ENCODE data around the gene COL6A5.

The COL6A5 gene

DNA sequence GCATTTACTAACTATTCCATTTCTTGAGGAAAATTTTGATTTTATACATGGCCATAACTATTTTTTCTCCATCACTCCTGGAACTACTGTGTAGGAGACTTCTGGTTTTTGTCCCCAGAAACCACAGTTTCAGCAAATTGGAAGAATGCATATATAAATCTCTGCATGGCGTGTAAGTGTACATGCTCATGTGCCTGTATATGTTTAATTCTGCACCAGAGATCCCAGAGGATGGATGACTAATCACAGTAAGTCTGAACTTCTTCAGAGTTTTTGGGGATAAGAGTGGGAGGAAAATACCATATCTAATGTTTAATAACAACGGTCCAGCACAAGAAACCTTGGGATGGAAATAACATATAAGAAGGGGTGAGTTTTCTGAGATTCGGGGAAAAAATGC, 160.6 kb downstream of the COL6A5 start:
- no peak for TF ChIP-seq CTCF (conservative IDR thresholded peaks at IDR 0.05)
- no peak overlapping the region for H3K27ac ChIP-seq

- no peak for TF ChIP-seq CTCF (conservative IDR thresholded peaks at IDR 0.05)
- no peak overlapping the region for H3K27ac ChIP-seq
These were observed 162.3 kb downstream of the COL6A5 start for GRCh38 chr3:130507746-130508145.

DNA sequence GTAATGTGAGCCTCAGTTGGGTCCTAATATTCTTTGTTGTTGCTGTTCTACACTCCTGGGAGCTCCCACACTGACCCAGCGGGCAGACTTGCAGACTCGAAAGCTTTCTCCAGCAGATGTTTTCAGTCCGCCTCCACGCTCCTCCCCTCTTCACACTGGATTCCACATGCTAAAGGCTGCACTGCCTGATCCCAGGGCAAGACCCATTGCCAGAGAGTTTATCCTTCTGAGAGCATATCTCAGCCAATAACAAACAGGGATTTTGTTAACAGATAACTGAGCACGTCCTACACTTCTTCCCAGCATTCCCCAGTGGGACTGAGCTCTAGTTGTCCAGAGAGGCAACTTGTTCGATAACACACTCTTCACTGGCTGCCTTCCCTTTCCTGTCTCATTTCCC, 163.5 kb downstream of the COL6A5 start:
- no peak overlapping the region for H3K27ac ChIP-seq
- TF ChIP-seq CTCF (conservative IDR thresholded peaks at IDR 0.05) = no peak

DNA sequence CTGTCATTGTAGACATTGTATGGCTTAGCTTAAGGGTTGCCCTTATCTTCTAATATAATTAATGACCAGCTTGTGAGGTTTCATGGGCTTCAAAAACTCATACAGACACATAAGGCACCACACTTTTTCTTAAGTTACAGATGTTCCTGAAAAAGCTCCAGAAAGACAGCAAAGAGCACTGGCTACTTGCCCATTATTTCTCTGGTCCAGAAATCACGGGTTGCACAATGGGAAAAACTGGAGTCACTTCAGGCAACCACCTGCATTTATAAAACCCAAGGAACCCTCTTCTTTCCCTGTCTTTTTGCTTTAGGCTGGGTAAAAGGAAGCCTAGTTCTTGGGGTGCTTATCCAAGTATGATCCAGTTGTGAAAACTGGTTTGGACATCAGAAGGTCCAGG, 169.2 kb downstream of the COL6A5 start:
- no peak overlapping the region for H3K27ac ChIP-seq
- no peak for TF ChIP-seq CTCF (conservative IDR thresholded peaks at IDR 0.05)

- H3K27ac ChIP-seq = no peak overlapping the region
- TF ChIP-seq CTCF (conservative IDR thresholded peaks at IDR 0.05) = no peak
These were observed 170.3 kb downstream of the COL6A5 start for GRCh38 chr3:130515755-130516154.

- H3K27ac ChIP-seq = no peak within 1 kb of the TSS
- TF ChIP-seq CTCF (conservative IDR thresholded peaks at IDR 0.05) = no peak
These were observed 171.4 kb downstream of the COL6A5 start, which contains the start of gene COL6A6 for GRCh38 chr3:130516645-130517512. COL6A6 (plus strand) TSS chr3:130517177; CDS start chr3:130560365, 43,188 bp downstream.

DNA sequence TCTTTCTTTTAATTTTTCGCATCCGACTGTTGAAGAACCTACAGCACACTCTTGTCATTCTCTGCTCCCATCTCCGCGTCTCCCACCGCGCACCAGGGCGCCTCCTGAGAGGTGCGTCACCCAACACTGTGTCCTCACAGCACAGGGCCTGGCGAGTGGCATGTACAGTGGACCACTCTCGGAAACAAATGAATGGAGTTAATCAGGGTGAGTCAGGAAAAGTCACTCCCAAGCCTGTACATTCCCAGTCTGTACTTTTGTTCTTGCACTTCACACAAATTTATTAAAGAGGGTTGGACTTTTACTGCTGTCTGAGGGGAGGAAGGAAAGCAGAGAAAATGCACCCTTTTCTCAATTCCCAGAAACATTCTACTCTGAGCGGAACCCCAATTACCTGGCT, 172.1 kb downstream of the COL6A5 start:
- H3K27ac ChIP-seq = no peak overlapping the region
- no peak for TF ChIP-seq CTCF (conservative IDR thresholded peaks at IDR 0.05)

Data from VCaP (cell line).